ENCODE results near the gene PTP4A1.

Gene PTP4A1

GRCh38 chr6:63573076-63573898 lies 1.0 kb downstream of the PTP4A1 start:
- no peaks in the 10 kb centered on the region for H3K27me3 ChIP-seq (ENCODE audit: low read depth, low read length)
- peak overlapping the region; percentile 91 for H3K9ac ChIP-seq (ENCODE audit: low read length)
- peaks cover 51% of the 10 kb centered on the region for H3K79me2 ChIP-seq (ENCODE audit: low read length)
- TF ChIP-seq CTCF (IDR thresholded peaks at IDR 0.05; ENCODE audit: low read depth, low read length), result no peak
- no peak for TF ChIP-seq EZH2phosphoT487 (IDR thresholded peaks at IDR 0.05; ENCODE audit: low read depth)
- no peaks in the 10 kb centered on the region for H3K9me3 ChIP-seq (ENCODE audit: insufficient read depth, low read length)
- peak overlapping the region; percentile 88 for H3K4me2 ChIP-seq (ENCODE audit: low read length)
- peak overlapping the region; percentile 79 for H3K27ac ChIP-seq (ENCODE audit: low read length)
- H3K4me1 ChIP-seq (ENCODE audit: low read length), result peaks cover 14% of the 10 kb centered on the region
- peak overlapping the region; percentile 81 for H3K4me3 ChIP-seq (ENCODE audit: low read length)
- peaks cover 24% of the 10 kb centered on the region for H3K36me3 ChIP-seq (replicated peaks; ENCODE audit: low read depth, low read length)
- H2AFZ ChIP-seq (ENCODE audit: low read depth, low read length), result no peak overlapping the region; the same call in 1 of the 2 replicates
- peaks cover 35% of the 10 kb centered on the region for H4K20me1 ChIP-seq (ENCODE audit: insufficient read depth, low read length)

- Histone ChIP-seq H3K4me1 (ENCODE audit: low read length) (peaks cover 14% of the 10 kb centered on the region), H3K79me2 (ENCODE audit: low read length) (peaks cover 51% of the 10 kb centered on the region), H3K9ac (ENCODE audit: low read length) (peak overlapping the region; percentile 91), H3K9me3 (ENCODE audit: insufficient read depth, low read length) (no peaks in the 10 kb centered on the region), H3K27ac (ENCODE audit: low read length) (peak overlapping the region; percentile 79), H3K27me3 (ENCODE audit: low read depth, low read length) (no peaks in the 10 kb centered on the region), H3K4me3 (ENCODE audit: low read length) (peak overlapping the region; percentile 81), H4K20me1 (ENCODE audit: insufficient read depth, low read length) (peaks cover 35% of the 10 kb centered on the region), H2AFZ (ENCODE audit: low read depth, low read length) (no peak overlapping the region; the same call in 1 of the 2 replicates), H3K4me2 (ENCODE audit: low read length) (peak overlapping the region; percentile 88), H3K36me3 (replicated peaks; ENCODE audit: low read depth, low read length) (peaks cover 29% of the 10 kb centered on the region)
- TF ChIP-seq EZH2phosphoT487 (IDR thresholded peaks at IDR 0.05; ENCODE audit: low read depth), result no peak
- TF ChIP-seq CTCF (IDR thresholded peaks at IDR 0.05; ENCODE audit: low read depth, low read length), result peak; percentile 86
Measured at GRCh38 chr6:63573899-63574553, 1.7 kb downstream of the PTP4A1 start.

- TF ChIP-seq EZH2phosphoT487 (IDR thresholded peaks at IDR 0.05; ENCODE audit: low read depth) (no peak), CTCF (IDR thresholded peaks at IDR 0.05; ENCODE audit: low read depth, low read length) (no peak)
- Histone ChIP-seq H2AFZ (ENCODE audit: low read depth, low read length) (no peak overlapping the region), H3K79me2 (ENCODE audit: low read length) (peaks cover 51% of the 10 kb centered on the region), H3K9ac (ENCODE audit: low read length) (peak overlapping the region; percentile 91), H3K27me3 (ENCODE audit: low read depth, low read length) (no peaks in the 10 kb centered on the region), H3K27ac (ENCODE audit: low read length) (0 out of 2 replicates have a peak overlapping the region, but pooled peaks have one; percentile 79), H3K4me1 (ENCODE audit: low read length) (peaks cover 14% of the 10 kb centered on the region), H4K20me1 (ENCODE audit: insufficient read depth, low read length) (peaks cover 35% of the 10 kb centered on the region), H3K4me3 (ENCODE audit: low read length) (peak overlapping the region; percentile 81), H3K36me3 (replicated peaks; ENCODE audit: low read depth, low read length) (peaks cover 34% of the 10 kb centered on the region), H3K9me3 (ENCODE audit: insufficient read depth, low read length) (no peaks in the 10 kb centered on the region), H3K4me2 (ENCODE audit: low read length) (peak overlapping the region; percentile 88)
Measured at GRCh38 chr6:63574554-63574900, 2.2 kb downstream of the PTP4A1 start.

GRCh38 chr6:63576147-63576772 lies 4.0 kb downstream of the PTP4A1 start:
- peaks cover 14% of the 10 kb centered on the region for H3K4me1 ChIP-seq (ENCODE audit: low read length)
- H3K36me3 ChIP-seq (replicated peaks; ENCODE audit: low read depth, low read length), result peaks cover 51% of the 10 kb centered on the region
- peaks cover 35% of the 10 kb centered on the region for H4K20me1 ChIP-seq (ENCODE audit: insufficient read depth, low read length)
- H3K9ac ChIP-seq (ENCODE audit: low read length), result no peak overlapping the region
- TF ChIP-seq CTCF (IDR thresholded peaks at IDR 0.05; ENCODE audit: low read depth, low read length), result no peak
- TF ChIP-seq EZH2phosphoT487 (IDR thresholded peaks at IDR 0.05; ENCODE audit: low read depth), result no peak
- no peak overlapping the region for H2AFZ ChIP-seq (ENCODE audit: low read depth, low read length)
- H3K27me3 ChIP-seq (ENCODE audit: low read depth, low read length), result no peaks in the 10 kb centered on the region
- H3K9me3 ChIP-seq (ENCODE audit: insufficient read depth, low read length), result no peaks in the 10 kb centered on the region
- no peak overlapping the region for H3K27ac ChIP-seq (ENCODE audit: low read length)
- H3K4me2 ChIP-seq (ENCODE audit: low read length), result no peak overlapping the region
- peaks cover 51% of the 10 kb centered on the region for H3K79me2 ChIP-seq (ENCODE audit: low read length)
- H3K4me3 ChIP-seq (ENCODE audit: low read length), result no peak overlapping the region
